Tibial artery (tissue), 4 donors: ENCODE results near the gene RNF121.

Experiments
- DNase-seq, 2 donors: peaks; one replicate each; pipeline ENCODE4 v3.0.0-alpha.2; 2019
- H3K27ac ChIP-seq, 2 donors: fragments of 200-600 bp; sonication (generic) in 1 of 2; 1 replicate in 1 of 2; 2 replicates in 1 of 2; pipeline ENCODE4 v1.5.1; 2018 to 2019; ENCODE audit warnings: mild to moderate bottlenecking in 1 of 2
- H3K27me3 ChIP-seq, 2 donors: fragments of 200-600 bp; sonication (generic) in 1 of 2; one replicate each; pipeline versions ENCODE4 v1.5.1 to v1.6.0; 2016 to 2019
- H3K36me3 ChIP-seq, 3 donors: fragments of 200-600 bp; sonication (generic) in 2 of 3; one replicate each; pipeline ENCODE4 v1.5.1; 2016 to 2019; ENCODE audit warnings: mild to moderate bottlenecking in 2 of 3
- H3K4me1 ChIP-seq, 4 donors: fragments of 200-600 bp; sonication (generic) in 2 of 4; 1 replicate in 3 of 4; 2 replicates in 1 of 4; pipeline ENCODE4 v1.5.1; 2016 to 2019
- H3K4me3 ChIP-seq, 2 donors: fragments of 200-600 bp; sonication (generic) in 1 of 2; 1 replicate in 1 of 2; 2 replicates in 1 of 2; pipeline ENCODE4 v1.5.1; 2018 to 2019; ENCODE audit warnings: mild to moderate bottlenecking in 2 of 2
- H3K9me3 ChIP-seq, 3 donors: fragments of 200-600 bp; sonication (generic) in 1 of 3; one replicate each; pipeline ENCODE4 v1.5.1; 2016 to 2019
- CTCF ChIP-seq, 2 experiments: fragments of 200-600 bp in 1 of 2; fragments of 450-650 bp in 1 of 2; IDR thresholded peaks; one replicate each; pipeline ENCODE4 v1.5.1; 2017 to 2019; ENCODE audit warnings: antibody characterized with exemption in 2 of 2, mild to moderate bottlenecking in 1 of 2, moderate library complexity in 1 of 2
- intact Hi-C: fragments of 100-400 bp; cut with DNase I; formaldehyde crosslinking; loops from one replicate; pipeline ENCODE4 v1.15.0; 2023; ENCODE audit warnings: low total_unique reads

Gene RNF121

GRCh38 chr11:72014761-72015320 is 86.0 kb downstream of the RNF121 start:
- Histone ChIP-seq H3K36me3 (peaks cover 98 to 100% (median 100%) of the 10 kb centered on the region in 3 donors), H3K9me3 (no peaks in the 10 kb centered on the region), H3K27me3 (no peaks in the 10 kb centered on the region), H3K4me3 (no peak overlapping the region), H3K27ac (no peak overlapping the region), H3K4me1 (peaks cover 4 to 37% (median 25%) of the 10 kb centered on the region in 4 donors)
- intact Hi-C loops = no loop called here
- DNase-seq = no peak
- no peak for TF ChIP-seq CTCF (IDR thresholded peaks at IDR 0.05)

GRCh38 chr11:72015511-72016061 is 86.7 kb downstream of the RNF121 start:
- DNase-seq = no peak
- Histone ChIP-seq H3K27me3 (no peaks in the 10 kb centered on the region), H3K36me3 (peaks cover 98 to 100% (median 100%) of the 10 kb centered on the region in 3 donors), H3K9me3 (no peaks in the 10 kb centered on the region), H3K4me1 (peaks cover 4 to 37% (median 25%) of the 10 kb centered on the region in 4 donors), H3K4me3 (no peak overlapping the region), H3K27ac (no peak overlapping the region)
- intact Hi-C loops = no loop called here
- peak in 1 of 2 experiments; percentile 9 for TF ChIP-seq CTCF (IDR thresholded peaks at IDR 0.05)

GRCh38 chr11:72018171-72018570 is 89.3 kb downstream of the RNF121 start:
- H3K36me3 ChIP-seq = peaks cover 100% of the 10 kb centered on the region in 3 donors
- no peak overlapping the region for H3K4me3 ChIP-seq
- no peak for DNase-seq
- no peak overlapping the region for H3K27ac ChIP-seq
- H3K4me1 ChIP-seq = peaks cover under 1 to 21% (median 15%) of the 10 kb centered on the region in 4 donors
- H3K27me3 ChIP-seq = no peaks in the 10 kb centered on the region
- intact Hi-C loops = no loop called here
- no peak for TF ChIP-seq CTCF (IDR thresholded peaks at IDR 0.05)
- no peaks in the 10 kb centered on the region for H3K9me3 ChIP-seq

GRCh38 chr11:72023335-72023734 is 94.5 kb downstream of the RNF121 start:
- no peak for DNase-seq
- Histone ChIP-seq H3K4me3 (no peak overlapping the region), H3K27ac (no peak overlapping the region), H3K9me3 (no peaks in the 10 kb centered on the region), H3K27me3 (no peaks in the 10 kb centered on the region), H3K36me3 (peaks cover 77 to 90% (median 88%) of the 10 kb centered on the region in 3 donors), H3K4me1 (peaks cover 0 to 38% (median 26%) of the 10 kb centered on the region in 4 donors)
- intact Hi-C loops = loop anchor here (10.0 kb wide), 1 partner anchor 121 kb away; no protein-coding TSS in a partner anchor
- no peak for TF ChIP-seq CTCF (IDR thresholded peaks at IDR 0.05)

GRCh38 chr11:72024069-72024754 is 95.4 kb downstream of the RNF121 start:
- peaks cover 0 to 45% (median 27%) of the 10 kb centered on the region in 4 donors for H3K4me1 ChIP-seq
- H3K9me3 ChIP-seq = no peaks in the 10 kb centered on the region
- no peak for TF ChIP-seq CTCF (IDR thresholded peaks at IDR 0.05)
- H3K27ac ChIP-seq = no peak overlapping the region
- H3K36me3 ChIP-seq = peaks cover 77 to 90% (median 88%) of the 10 kb centered on the region in 3 donors
- DNase-seq = no peak
- H3K4me3 ChIP-seq = no peak overlapping the region
- intact Hi-C loops = loop anchor here (10.0 kb wide), 1 partner anchor 121 kb away; no protein-coding TSS in a partner anchor
- no peaks in the 10 kb centered on the region for H3K27me3 ChIP-seq
